GM06990 (cell line): Measurements from ENCODE around the gene ASH1L.
"Not testable (repeated sequence)": the region's sequence is repeated elsewhere in the genome, so short reads cannot be mapped to it uniquely, and the experiment has no call there.

Experiments
- DNase-seq: peaks from one replicate; pipeline ENCODE4 v3.0.0-alpha.2; 2011; ENCODE audit not compliant: insufficient read length; ENCODE audit errors: extremely low read depth
- H3K27me3 ChIP-seq: replicated peaks from 2 replicates; pipeline ENCODE4 v1.6.0; 2011; ENCODE audit warnings: low read length; ENCODE audit not compliant: control insufficient read depth, insufficient read depth
- H3K36me3 ChIP-seq: 2 replicates; pipeline ENCODE4 v1.5.1; 2011; ENCODE audit warnings: low read length; ENCODE audit not compliant: control insufficient read depth, insufficient read depth
- H3K4me3 ChIP-seq: replicated peaks from 2 replicates; pipeline ENCODE4 v1.5.1; 2011; ENCODE audit warnings: low read depth, mild to moderate bottlenecking, control low read depth, low read length
- TF ChIP-seq, protein P1 (sequence below): IDR thresholded peaks from 2 replicates; pipeline ENCODE4 v1.5.1; 2011; ENCODE audit warnings: low read length, control low read depth, mild to moderate bottlenecking, inconsistent platforms; ENCODE audit not compliant: insufficient read depth, poor library complexity, severe bottlenecking

Gene ASH1L

GRCh38 chr1:155296661-155297060 lies 265.9 kb downstream of the ASH1L start:
- DNase-seq = no peak
- H3K4me3 ChIP-seq = no peak overlapping the region
- H3K27me3 ChIP-seq = no peaks in the 10 kb centered on the region
- H3K36me3 ChIP-seq = no peaks in the 10 kb centered on the region
- TF ChIP-seq, protein P1, sequence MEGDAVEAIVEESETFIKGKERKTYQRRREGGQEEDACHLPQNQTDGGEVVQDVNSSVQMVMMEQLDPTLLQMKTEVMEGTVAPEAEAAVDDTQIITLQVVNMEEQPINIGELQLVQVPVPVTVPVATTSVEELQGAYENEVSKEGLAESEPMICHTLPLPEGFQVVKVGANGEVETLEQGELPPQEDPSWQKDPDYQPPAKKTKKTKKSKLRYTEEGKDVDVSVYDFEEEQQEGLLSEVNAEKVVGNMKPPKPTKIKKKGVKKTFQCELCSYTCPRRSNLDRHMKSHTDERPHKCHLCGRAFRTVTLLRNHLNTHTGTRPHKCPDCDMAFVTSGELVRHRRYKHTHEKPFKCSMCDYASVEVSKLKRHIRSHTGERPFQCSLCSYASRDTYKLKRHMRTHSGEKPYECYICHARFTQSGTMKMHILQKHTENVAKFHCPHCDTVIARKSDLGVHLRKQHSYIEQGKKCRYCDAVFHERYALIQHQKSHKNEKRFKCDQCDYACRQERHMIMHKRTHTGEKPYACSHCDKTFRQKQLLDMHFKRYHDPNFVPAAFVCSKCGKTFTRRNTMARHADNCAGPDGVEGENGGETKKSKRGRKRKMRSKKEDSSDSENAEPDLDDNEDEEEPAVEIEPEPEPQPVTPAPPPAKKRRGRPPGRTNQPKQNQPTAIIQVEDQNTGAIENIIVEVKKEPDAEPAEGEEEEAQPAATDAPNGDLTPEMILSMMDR = no peak

DNA sequence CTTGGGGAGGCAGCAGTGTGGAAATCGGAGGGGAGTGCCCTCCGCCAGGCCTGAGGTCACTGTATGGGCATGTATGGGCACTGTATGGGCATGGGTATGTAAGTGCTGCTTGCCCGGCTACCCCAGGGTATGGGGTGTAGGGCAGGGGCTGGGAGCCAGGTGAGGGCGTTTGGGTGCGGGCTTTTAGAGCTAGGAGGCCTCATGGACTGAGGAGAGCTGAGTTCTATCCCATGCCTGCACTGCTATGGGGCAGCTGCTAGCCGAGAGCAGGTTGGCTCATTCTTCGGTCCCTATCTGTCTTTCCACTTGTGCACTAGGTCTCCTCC lies 266.7 kb downstream of the ASH1L start:
- no peaks in the 10 kb centered on the region for H3K27me3 ChIP-seq
- DNase-seq = no peak
- TF ChIP-seq, protein P1 = no peak
- no peaks in the 10 kb centered on the region for H3K36me3 ChIP-seq
- no peak overlapping the region for H3K4me3 ChIP-seq

DNA sequence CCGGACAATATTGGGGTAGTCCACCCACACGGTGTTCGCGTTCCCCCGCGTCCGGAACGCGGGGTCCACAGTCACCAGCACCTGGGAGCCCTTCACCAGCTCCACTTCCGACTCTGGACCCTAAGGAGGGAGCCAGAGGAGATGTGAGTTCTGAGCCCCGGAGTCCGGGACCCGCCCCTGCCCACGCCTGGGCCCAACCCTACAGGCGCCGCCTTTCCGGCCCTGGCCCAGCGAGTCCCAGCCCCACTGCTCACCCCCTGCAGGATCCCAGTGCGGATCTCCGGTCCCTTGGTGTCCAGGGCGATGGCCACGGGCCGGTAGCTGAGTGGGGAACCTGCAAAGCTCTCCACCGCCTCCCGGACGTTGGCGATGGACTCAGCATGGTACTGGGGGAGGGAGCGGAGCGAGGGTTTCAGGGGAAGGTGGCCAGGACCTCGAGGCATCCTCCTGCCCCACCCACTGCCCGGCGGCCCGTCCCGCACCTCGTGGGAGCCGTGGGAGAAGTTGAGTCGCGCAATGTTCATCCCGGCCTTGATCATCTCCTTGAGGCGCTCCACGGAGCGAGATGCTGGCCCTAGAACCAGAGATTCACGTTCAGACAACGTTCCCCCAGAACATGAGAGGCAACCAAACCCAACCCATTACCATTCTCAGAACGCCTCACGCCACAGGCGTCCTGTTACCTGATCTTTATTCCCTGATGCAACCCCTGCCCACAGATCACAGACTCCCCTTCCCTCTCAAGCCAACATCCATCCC lies 267.2 kb downstream of the ASH1L start:
- TF ChIP-seq, protein P1 = no peak
- Histone ChIP-seq H3K27me3 (no peaks in the 10 kb centered on the region), H3K36me3 (no peaks in the 10 kb centered on the region), H3K4me3 (no peak overlapping the region)
- no peak for DNase-seq

GRCh38 chr1:155294520-155295182 lies 268.0 kb downstream of the ASH1L start:
- TF ChIP-seq, protein P1 = no peak
- Histone ChIP-seq H3K27me3 (no peaks in the 10 kb centered on the region), H3K4me3 (no peak overlapping the region), H3K36me3 (no peaks in the 10 kb centered on the region)
- no peak for DNase-seq

DNA sequence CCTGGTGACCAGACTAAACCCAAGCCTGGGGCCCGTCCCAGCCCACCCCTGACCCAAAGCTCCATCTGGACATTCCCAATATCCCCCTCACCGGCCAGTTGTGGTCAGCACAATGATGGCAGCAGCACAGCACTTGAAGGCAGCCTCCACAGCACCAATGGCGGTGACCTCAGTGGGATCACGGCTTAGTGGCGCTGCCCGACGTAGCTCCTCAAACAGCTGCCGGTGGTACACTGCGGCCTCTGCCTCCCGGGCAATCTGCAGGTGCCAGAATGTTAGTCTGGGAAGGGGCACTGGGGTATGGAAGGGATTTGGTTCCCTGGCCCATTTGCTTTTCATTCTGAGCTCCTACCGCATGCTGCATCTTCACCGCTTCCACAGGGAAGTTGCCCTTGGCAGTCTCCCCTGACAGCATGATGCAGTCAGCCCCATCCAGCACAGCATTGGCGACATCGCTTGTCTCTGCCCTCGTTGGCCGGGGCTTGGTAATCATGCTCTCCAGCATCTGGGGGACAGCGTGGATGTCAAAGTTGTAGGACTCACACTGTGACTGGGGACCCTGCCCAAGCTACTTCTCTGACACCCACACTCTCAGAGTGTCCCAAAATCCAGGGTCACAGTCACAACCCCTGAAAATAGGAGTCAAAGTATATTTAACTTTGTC lies 269.4 kb downstream of the ASH1L start:
- no peaks in the 10 kb centered on the region for H3K36me3 ChIP-seq
- TF ChIP-seq, protein P1 = no peak
- H3K4me3 ChIP-seq = no peak overlapping the region
- no peak for DNase-seq
- no peaks in the 10 kb centered on the region for H3K27me3 ChIP-seq

DNA sequence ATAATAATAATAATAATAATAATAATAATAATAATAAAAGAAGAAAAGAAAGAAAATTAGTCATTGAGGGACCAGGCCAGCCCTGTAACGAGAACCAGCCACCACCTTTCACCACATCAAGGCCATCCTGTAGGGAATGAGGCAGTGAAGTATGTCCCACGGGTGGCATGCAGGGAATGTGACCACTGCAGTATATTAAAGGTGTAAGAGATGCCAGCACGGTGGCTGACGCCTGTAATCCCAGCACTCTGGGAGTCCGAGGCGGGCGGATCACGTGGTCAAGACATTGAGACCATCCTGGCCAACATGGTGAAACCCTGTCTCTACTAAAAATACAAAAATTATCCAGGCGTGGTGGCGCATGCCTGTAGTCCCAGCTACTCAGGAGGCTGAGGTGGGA lies 271.6 kb downstream of the ASH1L start:
- not testable (repeated sequence) for H3K27me3 ChIP-seq, H3K36me3 ChIP-seq, H3K4me3 ChIP-seq, DNase-seq
